Thyroid gland (tissue), 4 donors: ENCODE measurements around the gene WASHC4. TPM values are rescaled to one million over a fixed set of nuclear protein-coding genes. Genes with fewer than 3 reads are reported as not detected.

ENCODE experiments used
- DNase-seq, 2 donors: peaks; one replicate each; pipeline ENCODE4 v3.0.0-alpha.2; 2019
- H3K27ac ChIP-seq, 3 donors: fragments of 200-600 bp; sonication (generic); 1 replicate in 2 of 3; 2 replicates in 1 of 3; pipeline ENCODE4 v1.5.1; 2016 to 2019; ENCODE audit warnings: mild to moderate bottlenecking in 1 of 3, moderate library complexity in 1 of 3
- H3K27me3 ChIP-seq: fragments of 200-600 bp; sonication (generic); one replicate; pipeline ENCODE4 v1.5.1; 2019
- H3K36me3 ChIP-seq, 2 donors: fragments of 200-600 bp; sonication (generic); one replicate each; pipeline ENCODE4 v1.5.1; 2016 to 2019
- H3K4me1 ChIP-seq, 2 donors: fragments of 200-600 bp; sonication (generic); one replicate each; pipeline ENCODE4 v1.5.1; 2017 to 2019
- H3K4me3 ChIP-seq, 3 donors: fragments of 200-600 bp; sonication (generic); replicated peaks in 1 of 3; 1 replicate in 2 of 3; 2 replicates in 1 of 3; pipeline ENCODE4 v1.5.1; 2016; ENCODE audit warnings: mild to moderate bottlenecking in 1 of 3
- H3K9me3 ChIP-seq: fragments of 200-600 bp; sonication (generic); one replicate; pipeline ENCODE4 v1.5.1; 2017
- POLR2A ChIP-seq, 2 donors: fragments of 450-650 bp; IDR thresholded peaks; one replicate each; pipeline ENCODE4 v1.6.1; 2017; ENCODE audit warnings: antibody characterized with exemption in 2 of 2, mild to moderate bottlenecking in 2 of 2, moderate library complexity in 1 of 2
- WGBS, 2 donors: methylation state at CpG; one replicate each; pipeline ENCODE4 v1.1.5; 2017; 5-methylcytosine and 5-hydroxymethylcytosine counted together
- intact Hi-C: fragments of 100-400 bp; cut with DNase I; formaldehyde crosslinking; loops from one replicate; pipeline ENCODE4 v1.15.1; 2023
- total RNA-seq, 4 donors: library from RNA; depleted of rRNA; stranded (reverse); fragments of >200 nt; gene quantifications; one replicate each; pipeline ENCODE4 v1.2.3, GENCODE V29; 2016
- TF ChIP-seq, protein P1 (sequence below), 6 experiments: fragments of 200-600 bp in 3 of 6; fragments of 450-650 bp in 3 of 6; sonication (generic) in 3 of 6; IDR thresholded peaks; one replicate each; pipeline ENCODE4 v1.5.1; 2016 to 2019; ENCODE audit warnings: antibody characterized with exemption in 6 of 6, mild to moderate bottlenecking in 2 of 6, inconsistent platforms in 1 of 6, moderate library complexity in 1 of 6

The WASHC4 gene
- total RNA-seq, 4 donors from 2014 or later = 64.3 to 111 (median 81.0) TPM

DNA sequence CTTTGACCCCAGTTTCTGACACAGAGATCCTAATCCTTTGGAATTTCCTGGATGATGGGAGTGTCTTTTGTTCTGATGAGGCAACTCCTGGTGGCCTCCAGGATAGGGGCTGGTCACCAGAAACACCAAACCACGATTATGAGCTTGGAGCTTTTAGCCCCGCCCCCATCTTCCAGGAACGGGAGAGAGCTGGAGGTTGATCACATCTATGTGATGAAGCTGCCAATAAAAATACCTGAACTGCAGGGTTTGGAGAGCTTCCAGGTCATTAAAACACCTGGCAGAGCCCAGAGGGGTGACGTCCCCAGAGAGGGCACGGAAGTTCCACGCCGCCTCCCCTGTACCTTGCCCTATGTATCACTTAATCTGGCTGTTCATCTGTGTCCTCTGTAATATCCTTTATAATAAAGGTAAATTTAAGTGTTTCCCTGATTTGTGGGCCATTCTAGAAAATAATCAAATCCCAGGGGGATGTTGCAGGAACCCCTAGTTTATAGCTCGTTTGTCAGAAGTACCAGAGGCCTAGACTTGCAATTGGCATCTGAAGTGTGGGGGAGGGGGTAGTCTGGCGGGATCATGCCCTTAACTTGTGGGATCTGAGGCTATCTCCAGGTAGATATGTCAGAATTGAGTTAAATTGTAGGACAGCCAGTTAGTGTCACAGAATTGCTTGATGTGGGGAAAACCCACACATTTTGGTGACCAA, 107.3 kb downstream of the WASHC4 start:
- TF ChIP-seq POLR2A (IDR thresholded peaks at IDR 0.05) = no peak
- TF ChIP-seq, protein P1, sequence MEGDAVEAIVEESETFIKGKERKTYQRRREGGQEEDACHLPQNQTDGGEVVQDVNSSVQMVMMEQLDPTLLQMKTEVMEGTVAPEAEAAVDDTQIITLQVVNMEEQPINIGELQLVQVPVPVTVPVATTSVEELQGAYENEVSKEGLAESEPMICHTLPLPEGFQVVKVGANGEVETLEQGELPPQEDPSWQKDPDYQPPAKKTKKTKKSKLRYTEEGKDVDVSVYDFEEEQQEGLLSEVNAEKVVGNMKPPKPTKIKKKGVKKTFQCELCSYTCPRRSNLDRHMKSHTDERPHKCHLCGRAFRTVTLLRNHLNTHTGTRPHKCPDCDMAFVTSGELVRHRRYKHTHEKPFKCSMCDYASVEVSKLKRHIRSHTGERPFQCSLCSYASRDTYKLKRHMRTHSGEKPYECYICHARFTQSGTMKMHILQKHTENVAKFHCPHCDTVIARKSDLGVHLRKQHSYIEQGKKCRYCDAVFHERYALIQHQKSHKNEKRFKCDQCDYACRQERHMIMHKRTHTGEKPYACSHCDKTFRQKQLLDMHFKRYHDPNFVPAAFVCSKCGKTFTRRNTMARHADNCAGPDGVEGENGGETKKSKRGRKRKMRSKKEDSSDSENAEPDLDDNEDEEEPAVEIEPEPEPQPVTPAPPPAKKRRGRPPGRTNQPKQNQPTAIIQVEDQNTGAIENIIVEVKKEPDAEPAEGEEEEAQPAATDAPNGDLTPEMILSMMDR (IDR thresholded peaks at IDR 0.05) = no peak
- Histone ChIP-seq H3K27ac (no peak overlapping the region), H3K27me3 (no peaks in the 10 kb centered on the region), H3K4me1 (no peaks in the 10 kb centered on the region), H3K9me3 (no peaks in the 10 kb centered on the region), H3K36me3 (peaks cover 6 to 7% of the 10 kb centered on the region in 2 donors), H3K4me3 (no peak overlapping the region)
- intact Hi-C loops = no loop called here
- WGBS, 2 donors = 78 to 85% methylated on average over 9 of the region's 9 CpGs
- DNase-seq = no peak

DNA sequence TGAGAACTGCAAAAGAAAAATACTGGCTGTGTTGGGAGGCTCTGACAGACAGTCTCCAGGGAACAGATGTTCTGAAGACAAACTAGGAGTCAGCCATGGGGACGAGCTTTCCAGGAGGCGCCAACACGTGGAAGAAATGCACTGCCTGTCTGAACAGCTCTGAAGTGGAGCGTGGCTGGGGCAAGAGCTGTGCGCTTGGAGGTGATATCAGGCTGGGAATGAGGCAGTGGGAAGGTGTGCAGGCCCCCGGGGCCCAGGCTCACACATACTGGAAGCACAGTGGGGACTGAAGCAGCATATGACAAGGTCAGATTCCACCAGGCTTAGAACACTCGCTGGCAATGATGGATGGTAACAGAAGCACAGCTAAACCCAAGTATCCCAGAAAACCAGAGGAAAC, 110.9 kb downstream of the WASHC4 start:
- 75 to 76% methylated on average over 7 of the region's 7 CpGs for WGBS, 2 donors
- intact Hi-C loops = no loop called here
- Histone ChIP-seq H3K4me1 (no peaks in the 10 kb centered on the region), H3K36me3 (peaks cover 6 to 7% of the 10 kb centered on the region in 2 donors), H3K4me3 (no peak overlapping the region), H3K9me3 (no peaks in the 10 kb centered on the region), H3K27ac (no peak overlapping the region), H3K27me3 (no peaks in the 10 kb centered on the region)
- no peak for TF ChIP-seq POLR2A (IDR thresholded peaks at IDR 0.05)
- TF ChIP-seq, protein P1 (IDR thresholded peaks at IDR 0.05) = no peak
- no peak for DNase-seq

Other genes with a start within 250 kb of the WASHC4 start
- gene SLC41A2, start 149.4 kb upstream of the WASHC4 start, total RNA-seq = 100 to 1,000 TPM in 1 of 4 donors, 10 to 100 TPM in 3; 75.1 to 142 (median 93.1) TPM
- 10 to 100 TPM in 2 of 4 donors, 1 to 10 TPM in 2; 6.2 to 13.9 (median 10.6) TPM for gene NOPCHAP1, start 121.4 kb upstream of the WASHC4 start, total RNA-seq
- gene ALDH1L2, start 23.3 kb upstream of the WASHC4 start, total RNA-seq = 1 to 10 TPM; 2.1 to 9.1 (median 4.3) TPM
- gene APPL2, start 128.4 kb downstream of the WASHC4 start, total RNA-seq = 10 to 100 TPM; 28.6 to 30.6 (median 30.3) TPM
- gene C12orf75, start 223.0 kb downstream of the WASHC4 start, total RNA-seq = 1 to 10 TPM; 1.9 to 5.8 (median 4.3) TPM